GM12878 (cell line): ENCODE results near the gene ZNF180. TPM values are rescaled to one million over a fixed set of nuclear protein-coding genes. Genes with fewer than 3 reads are reported as not detected.
A peak's percentile ranks its signal among the peaks of the same experiment; 100 is the strongest.

Source experiments
- ATF7 ChIP-seq: fragments of 450-650 bp; IDR thresholded peaks from 2 replicates; pipeline ENCODE4 v1.6.1; 2016; ENCODE audit warnings: low read depth, mild to moderate bottlenecking
- BCL11A ChIP-seq: IDR thresholded peaks from 2 replicates; pipeline ENCODE4 v1.6.1; 2011; ENCODE audit warnings: low read depth, low read length
- MXI1 ChIP-seq: fragments of 150-350 bp; IDR thresholded peaks from 2 replicates; pipeline ENCODE4 v1.6.1; 2011; ENCODE audit warnings: low read depth, mild to moderate bottlenecking, inconsistent platforms, low read length, improper control_type of control experiment
- SP1 ChIP-seq: IDR thresholded peaks from one replicate; pipeline ENCODE4 v1.6.1; 2011; ENCODE audit warnings: low read depth, low read length
- TCF3 ChIP-seq: IDR thresholded peaks from 2 replicates; pipeline ENCODE4 v1.6.1; 2012; ENCODE audit warnings: low read depth, mild to moderate bottlenecking, low read length, borderline replicate concordance; ENCODE audit not compliant: insufficient read depth
- TCF7 ChIP-seq: IDR thresholded peaks from 2 replicates; pipeline ENCODE4 v1.6.1; 2014; ENCODE audit warnings: antibody characterized with exemption, borderline replicate concordance
- ZNF207 ChIP-seq: fragments of 450-650 bp; IDR thresholded peaks from 2 replicates; pipeline ENCODE4 v1.6.1; 2014; ENCODE audit warnings: antibody characterized with exemption, mild to moderate bottlenecking, borderline replicate concordance
- ZNF274 ChIP-seq: IDR thresholded peaks from one replicate; pipeline ENCODE4 v1.8.0; 2011; ENCODE audit not compliant: insufficient read length, insufficient read depth
- polyA plus RNA-seq, 11 experiments: library from polyadenylated mRNA; depleted of rRNA in 4 of 11; unstranded in 6 of 11; stranded (reverse) in 5 of 11; fragments of >200 nt; fragmentation: Nextera tagmentation in 4 of 11; fragmentation: Illumina TruSeq in 1 of 11; extraction: Ambion mirVana in 4 of 11; extraction: Trizol in 1 of 11; gene quantifications; 1 replicate in 1 of 11; 2 replicates in 10 of 11; pipeline versions ENCODE4 v1.2.1 to v1.2.3, GENCODE V29; 2011 to 2016; ENCODE audit warnings: inconsistent platforms in 2 of 11, missing spikeins in 2 of 11, low read depth in 1 of 11
- total RNA-seq, 4 experiments: library from RNA; depleted of rRNA in 3 of 4; stranded (reverse); fragments of >200 nt in 3 of 4; fragmentation: Illumina TruSeq in 1 of 4; extraction: Trizol in 1 of 4; gene quantifications; 2 replicates each; pipeline versions ENCODE4 v1.2.1 to v1.2.3, GENCODE V29; 2013 to 2021
- TF ChIP-seq, protein P1 (sequence below): IDR thresholded peaks from 2 replicates; pipeline ENCODE4 v1.6.1; 2011; ENCODE audit warnings: borderline replicate concordance, low read depth, mild to moderate bottlenecking, moderate library complexity, mixed read lengths, low read length; ENCODE audit not compliant: insufficient read depth; ENCODE audit errors: extremely low read length
- TF ChIP-seq, protein P2 (sequence below): IDR thresholded peaks from 2 replicates; pipeline ENCODE4 v1.6.1; 2012; ENCODE audit warnings: improper control_type of control experiment, low read depth, low read length; ENCODE audit not compliant: insufficient replicate concordance
- TF ChIP-seq, protein P3 (sequence below): IDR thresholded peaks from 2 replicates; pipeline ENCODE4 v1.6.1; 2011; ENCODE audit warnings: borderline replicate concordance, low read depth, mild to moderate bottlenecking, moderate library complexity, low read length; ENCODE audit not compliant: insufficient read depth, poor library complexity, severe bottlenecking
- TF ChIP-seq, protein P4 (sequence below): IDR thresholded peaks from 2 replicates; pipeline ENCODE4 v1.6.1; 2012; ENCODE audit warnings: low read depth, low read length, improper control_type of control experiment
- TF ChIP-seq, protein P5 (sequence below): fragments of 450-650 bp; formaldehyde crosslinking; IDR thresholded peaks from 2 replicates; pipeline ENCODE4 v1.4.0; 2022; ENCODE audit warnings: mild to moderate bottlenecking, moderate library complexity

Gene ZNF180
- total and polyA plus RNA-seq, 10 of the 15 experiments (the other 5 are each of a cell fraction or from before 2014, with no cell fraction given), result 1.6 to 9.0 (median 5.5) TPM

DNA sequence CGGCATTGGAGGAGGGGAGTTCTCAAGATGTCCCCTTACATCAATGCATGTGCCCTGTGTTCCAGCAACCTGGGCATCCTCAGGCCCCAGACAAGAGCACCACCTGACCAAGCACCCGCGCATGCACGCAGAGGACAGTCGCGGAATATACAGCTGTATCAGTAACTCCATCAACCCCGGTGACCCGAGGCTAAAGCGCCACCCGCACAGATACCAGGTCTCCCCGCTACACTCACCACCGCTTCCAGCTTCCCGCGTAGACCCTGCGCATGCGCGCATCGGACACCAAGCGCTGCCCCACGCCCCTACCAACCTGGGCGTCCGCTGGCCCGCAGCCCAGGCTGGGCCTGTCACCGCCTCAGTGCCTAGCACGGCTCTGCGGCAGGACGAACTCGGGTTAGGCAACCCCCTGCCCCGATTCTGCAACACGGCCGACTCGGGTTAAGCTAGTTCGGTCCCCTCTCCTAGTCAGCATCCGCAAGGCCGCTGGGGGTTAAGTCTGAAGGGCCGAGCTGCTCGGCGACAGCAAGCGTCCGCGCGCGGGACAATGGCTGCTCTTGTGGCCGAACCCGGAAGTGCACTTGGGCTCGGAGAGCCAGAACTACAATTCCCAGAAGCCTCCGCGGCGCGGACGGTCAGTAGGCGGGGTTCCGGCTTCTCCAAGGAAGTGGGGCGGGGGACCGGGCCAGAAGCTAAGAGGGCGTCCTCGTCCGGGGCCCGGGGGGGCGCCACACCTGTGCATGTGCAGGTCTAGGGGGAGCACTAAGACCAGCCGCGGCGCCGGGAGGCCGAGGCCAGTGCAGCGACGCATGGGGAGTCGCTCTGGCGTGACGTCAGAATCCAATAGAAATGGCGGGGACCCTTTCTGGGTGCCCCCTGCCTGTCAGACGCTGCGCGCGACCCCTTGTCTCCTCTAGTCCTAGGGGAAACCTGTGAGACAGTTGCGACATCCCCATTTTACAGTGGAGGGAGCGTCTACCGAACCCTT lies at the start of gene ZNF180 (continued):
- TF ChIP-seq, protein P1, sequence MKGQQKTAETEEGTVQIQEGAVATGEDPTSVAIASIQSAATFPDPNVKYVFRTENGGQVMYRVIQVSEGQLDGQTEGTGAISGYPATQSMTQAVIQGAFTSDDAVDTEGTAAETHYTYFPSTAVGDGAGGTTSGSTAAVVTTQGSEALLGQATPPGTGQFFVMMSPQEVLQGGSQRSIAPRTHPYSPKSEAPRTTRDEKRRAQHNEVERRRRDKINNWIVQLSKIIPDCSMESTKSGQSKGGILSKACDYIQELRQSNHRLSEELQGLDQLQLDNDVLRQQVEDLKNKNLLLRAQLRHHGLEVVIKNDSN, result no peak
- TF ChIP-seq TCF3, result peak; percentile 84
- TF ChIP-seq, protein P2, sequence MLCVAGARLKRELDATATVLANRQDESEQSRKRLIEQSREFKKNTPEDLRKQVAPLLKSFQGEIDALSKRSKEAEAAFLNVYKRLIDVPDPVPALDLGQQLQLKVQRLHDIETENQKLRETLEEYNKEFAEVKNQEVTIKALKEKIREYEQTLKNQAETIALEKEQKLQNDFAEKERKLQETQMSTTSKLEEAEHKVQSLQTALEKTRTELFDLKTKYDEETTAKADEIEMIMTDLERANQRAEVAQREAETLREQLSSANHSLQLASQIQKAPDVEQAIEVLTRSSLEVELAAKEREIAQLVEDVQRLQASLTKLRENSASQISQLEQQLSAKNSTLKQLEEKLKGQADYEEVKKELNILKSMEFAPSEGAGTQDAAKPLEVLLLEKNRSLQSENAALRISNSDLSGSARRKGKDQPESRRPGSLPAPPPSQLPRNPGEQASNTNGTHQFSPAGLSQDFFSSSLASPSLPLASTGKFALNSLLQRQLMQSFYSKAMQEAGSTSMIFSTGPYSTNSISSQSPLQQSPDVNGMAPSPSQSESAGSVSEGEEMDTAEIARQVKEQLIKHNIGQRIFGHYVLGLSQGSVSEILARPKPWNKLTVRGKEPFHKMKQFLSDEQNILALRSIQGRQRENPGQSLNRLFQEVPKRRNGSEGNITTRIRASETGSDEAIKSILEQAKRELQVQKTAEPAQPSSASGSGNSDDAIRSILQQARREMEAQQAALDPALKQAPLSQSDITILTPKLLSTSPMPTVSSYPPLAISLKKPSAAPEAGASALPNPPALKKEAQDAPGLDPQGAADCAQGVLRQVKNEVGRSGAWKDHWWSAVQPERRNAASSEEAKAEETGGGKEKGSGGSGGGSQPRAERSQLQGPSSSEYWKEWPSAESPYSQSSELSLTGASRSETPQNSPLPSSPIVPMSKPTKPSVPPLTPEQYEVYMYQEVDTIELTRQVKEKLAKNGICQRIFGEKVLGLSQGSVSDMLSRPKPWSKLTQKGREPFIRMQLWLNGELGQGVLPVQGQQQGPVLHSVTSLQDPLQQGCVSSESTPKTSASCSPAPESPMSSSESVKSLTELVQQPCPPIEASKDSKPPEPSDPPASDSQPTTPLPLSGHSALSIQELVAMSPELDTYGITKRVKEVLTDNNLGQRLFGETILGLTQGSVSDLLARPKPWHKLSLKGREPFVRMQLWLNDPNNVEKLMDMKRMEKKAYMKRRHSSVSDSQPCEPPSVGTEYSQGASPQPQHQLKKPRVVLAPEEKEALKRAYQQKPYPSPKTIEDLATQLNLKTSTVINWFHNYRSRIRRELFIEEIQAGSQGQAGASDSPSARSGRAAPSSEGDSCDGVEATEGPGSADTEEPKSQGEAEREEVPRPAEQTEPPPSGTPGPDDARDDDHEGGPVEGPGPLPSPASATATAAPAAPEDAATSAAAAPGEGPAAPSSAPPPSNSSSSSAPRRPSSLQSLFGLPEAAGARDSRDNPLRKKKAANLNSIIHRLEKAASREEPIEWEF, result no peak
- TF ChIP-seq SP1, result peak; percentile 34
- no peak for TF ChIP-seq TCF7
- TF ChIP-seq ZNF274, result no peak
- peak; percentile 61 for TF ChIP-seq ATF7
- peak; percentile 89; the same call in 1 of the 2 replicates for TF ChIP-seq ZNF207
- TF ChIP-seq, protein P3, sequence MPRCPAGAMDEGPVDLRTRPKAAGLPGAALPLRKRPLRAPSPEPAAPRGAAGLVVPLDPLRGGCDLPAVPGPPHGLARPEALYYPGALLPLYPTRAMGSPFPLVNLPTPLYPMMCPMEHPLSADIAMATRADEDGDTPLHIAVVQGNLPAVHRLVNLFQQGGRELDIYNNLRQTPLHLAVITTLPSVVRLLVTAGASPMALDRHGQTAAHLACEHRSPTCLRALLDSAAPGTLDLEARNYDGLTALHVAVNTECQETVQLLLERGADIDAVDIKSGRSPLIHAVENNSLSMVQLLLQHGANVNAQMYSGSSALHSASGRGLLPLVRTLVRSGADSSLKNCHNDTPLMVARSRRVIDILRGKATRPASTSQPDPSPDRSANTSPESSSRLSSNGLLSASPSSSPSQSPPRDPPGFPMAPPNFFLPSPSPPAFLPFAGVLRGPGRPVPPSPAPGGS, result no peak
- TF ChIP-seq, protein P4, sequence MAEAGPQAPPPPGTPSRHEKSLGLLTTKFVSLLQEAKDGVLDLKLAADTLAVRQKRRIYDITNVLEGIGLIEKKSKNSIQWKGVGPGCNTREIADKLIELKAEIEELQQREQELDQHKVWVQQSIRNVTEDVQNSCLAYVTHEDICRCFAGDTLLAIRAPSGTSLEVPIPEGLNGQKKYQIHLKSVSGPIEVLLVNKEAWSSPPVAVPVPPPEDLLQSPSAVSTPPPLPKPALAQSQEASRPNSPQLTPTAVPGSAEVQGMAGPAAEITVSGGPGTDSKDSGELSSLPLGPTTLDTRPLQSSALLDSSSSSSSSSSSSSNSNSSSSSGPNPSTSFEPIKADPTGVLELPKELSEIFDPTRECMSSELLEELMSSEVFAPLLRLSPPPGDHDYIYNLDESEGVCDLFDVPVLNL, result 0 out of 2 replicates have a peak, but pooled peaks have one; percentile 58
- TF ChIP-seq, protein P5, sequence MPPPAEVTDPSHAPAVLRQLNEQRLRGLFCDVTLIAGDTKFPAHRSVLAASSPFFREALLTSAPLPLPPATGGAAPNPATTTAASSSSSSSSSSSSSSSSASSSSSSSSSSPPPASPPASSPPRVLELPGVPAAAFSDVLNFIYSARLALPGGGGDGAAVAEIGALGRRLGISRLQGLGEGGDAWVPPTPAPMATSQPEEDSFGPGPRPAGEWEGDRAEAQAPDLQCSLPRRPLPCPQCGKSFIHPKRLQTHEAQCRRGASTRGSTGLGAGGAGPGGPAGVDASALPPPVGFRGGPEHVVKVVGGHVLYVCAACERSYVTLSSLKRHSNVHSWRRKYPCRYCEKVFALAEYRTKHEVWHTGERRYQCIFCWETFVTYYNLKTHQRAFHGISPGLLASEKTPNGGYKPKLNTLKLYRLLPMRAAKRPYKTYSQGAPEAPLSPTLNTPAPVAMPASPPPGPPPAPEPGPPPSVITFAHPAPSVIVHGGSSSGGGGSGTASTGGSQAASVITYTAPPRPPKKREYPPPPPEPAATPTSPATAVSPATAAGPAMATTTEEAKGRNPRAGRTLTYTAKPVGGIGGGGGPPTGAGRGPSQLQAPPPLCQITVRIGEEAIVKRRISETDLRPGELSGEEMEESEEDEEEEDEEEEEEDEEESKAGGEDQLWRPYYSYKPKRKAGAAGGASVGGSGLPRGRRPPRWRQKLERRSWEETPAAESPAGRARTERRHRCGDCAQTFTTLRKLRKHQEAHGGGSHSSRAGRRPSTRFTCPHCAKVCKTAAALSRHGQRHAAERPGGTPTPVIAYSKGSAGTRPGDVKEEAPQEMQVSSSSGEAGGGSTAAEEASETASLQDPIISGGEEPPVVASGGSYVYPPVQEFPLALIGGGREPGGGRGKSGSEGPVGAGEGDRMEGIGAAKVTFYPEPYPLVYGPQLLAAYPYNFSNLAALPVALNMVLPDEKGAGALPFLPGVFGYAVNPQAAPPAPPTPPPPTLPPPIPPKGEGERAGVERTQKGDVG (CRISPR knock-in tag), result no peak
- TF ChIP-seq MXI1, result peak; percentile 82; the same call in 1 of the 2 replicates
- TF ChIP-seq BCL11A, result no peak
